GM08714 (cell line): ENCODE results near the gene ABLIM1.
A peak's percentile ranks its signal among the peaks of the same experiment; 100 is the strongest.

Source experiments
- H3K4me3 ChIP-seq: fragments of 200-500 bp; sonication (Bioruptor generic); 2 replicates; pipeline ENCODE4 v1.5.1; 2014; ENCODE audit warnings: mild to moderate bottlenecking, low read length, inconsistent platforms
- ZNF274 ChIP-seq: IDR thresholded peaks from 2 replicates; pipeline ENCODE4 v1.6.1; 2012; ENCODE audit warnings: mild to moderate bottlenecking, low read depth, low read length

ABLIM1 gene

GRCh38 chr10:114420811-114421485, 237.1 kb downstream of the ABLIM1 start:
- no peak for TF ChIP-seq ZNF274
- H3K4me3 ChIP-seq: no peak overlapping the region

DNA sequence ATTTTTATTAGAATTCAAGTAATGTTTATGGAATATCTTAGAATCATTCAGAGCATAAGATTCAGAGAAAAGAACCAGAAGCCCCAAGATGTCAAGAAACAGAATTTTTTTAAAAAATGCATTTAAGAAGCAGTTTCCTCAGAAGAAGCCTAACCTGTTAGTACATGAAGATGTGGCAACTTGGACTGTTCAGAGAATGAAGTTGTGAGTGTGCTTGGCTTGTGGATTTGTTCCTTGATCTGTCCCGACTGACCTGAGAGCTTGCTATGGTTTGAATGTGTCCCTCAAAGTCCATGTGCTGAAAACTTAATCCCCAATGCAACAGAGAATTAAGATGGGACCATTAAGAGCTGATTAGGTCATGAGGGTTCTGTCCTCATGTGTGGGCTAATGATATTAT, 240.0 kb downstream of the ABLIM1 start:
- TF ChIP-seq ZNF274: no peak
- H3K4me3 ChIP-seq: no peak overlapping the region

- H3K4me3 ChIP-seq: no peak overlapping the region
- no peak for TF ChIP-seq ZNF274
These were observed 244.9 kb downstream of the ABLIM1 start for GRCh38 chr10:114412907-114413797.

DNA sequence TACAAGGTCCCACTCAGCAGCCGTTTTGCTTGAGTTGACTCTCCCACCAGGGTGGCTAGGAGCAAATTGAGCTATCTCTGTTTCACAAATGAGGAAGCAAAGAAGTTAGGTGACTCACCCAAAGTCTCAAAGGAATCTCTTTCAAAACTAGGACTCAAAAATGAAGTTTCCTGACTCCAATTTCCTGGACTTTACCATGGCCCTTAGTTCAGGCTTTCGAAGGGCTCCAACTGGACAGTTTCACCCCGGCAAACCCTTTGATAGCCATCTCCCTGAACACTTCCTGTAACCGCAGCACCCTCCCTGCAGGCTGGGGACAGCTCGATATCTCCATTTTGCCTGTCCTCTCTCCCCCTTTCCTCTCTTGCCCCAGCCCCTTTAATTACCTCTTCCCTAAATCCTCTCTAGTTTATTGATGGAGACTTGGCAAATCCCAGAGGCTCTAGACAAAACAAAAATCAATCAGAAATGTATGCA, 249.1 kb downstream of the ABLIM1 start:
- H3K4me3 ChIP-seq: no peak overlapping the region
- TF ChIP-seq ZNF274: no peak

DNA sequence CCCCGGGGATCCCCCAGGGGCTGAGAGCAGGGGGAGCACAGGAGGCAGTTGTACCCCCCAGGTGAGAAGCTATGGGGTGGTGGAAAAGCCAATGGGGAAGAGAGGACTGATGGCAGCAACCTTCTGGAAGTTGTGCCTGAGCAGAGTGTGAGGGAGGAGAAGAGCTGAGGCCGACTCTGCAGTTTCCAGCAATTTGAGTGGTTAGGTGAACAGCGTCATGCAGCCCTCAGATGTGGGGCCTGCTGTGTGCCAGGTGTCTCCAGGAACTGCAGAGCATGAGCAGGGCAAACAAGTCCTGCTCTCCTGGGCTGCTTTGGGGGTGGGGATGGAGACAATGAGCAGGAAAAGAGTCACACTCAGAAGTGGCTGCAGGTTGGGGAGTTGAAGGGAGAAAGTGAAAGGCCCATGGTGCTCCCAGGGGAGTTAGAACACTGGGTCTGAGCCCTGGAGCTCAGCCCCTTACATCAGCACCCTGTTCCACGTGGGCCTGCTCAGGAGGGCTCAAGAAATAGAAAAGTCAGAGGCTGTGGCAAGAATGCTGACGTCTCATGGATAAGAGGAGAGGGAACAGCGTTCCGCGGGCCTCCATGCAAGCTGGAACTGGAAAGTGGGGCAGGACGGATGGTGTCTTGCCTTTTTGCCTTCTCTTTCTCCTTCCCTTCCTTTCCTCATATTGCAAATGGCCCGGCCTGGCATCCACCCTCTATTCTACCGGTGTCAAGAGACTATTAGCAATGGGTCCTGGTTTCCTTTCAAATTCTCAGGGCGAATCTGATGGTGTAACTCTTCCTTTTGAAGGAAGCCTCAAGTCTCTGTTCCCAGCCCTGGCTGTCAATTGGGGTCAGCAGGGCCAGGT, 249.7 kb downstream of the ABLIM1 start:
- no peak for TF ChIP-seq ZNF274
- H3K4me3 ChIP-seq: no peak overlapping the region

DNA sequence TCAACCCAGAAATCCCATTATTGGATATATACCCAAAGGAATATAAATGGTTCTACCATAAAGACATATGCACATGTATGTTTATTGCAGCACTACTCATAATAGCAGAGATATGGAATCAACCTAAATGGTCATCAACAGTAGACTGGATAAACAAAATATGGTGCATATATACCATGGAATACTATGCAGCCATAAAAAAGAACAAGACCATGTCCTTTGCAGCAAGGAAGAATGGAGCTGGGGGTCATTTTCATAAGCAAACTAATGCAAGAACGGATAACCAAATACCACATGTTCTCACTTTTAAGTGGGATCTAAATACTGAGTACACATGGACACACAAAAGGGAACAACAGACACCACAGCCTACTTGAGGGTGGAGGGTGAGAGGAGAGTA, 251.6 kb downstream of the ABLIM1 start:
- no peak for TF ChIP-seq ZNF274

DNA sequence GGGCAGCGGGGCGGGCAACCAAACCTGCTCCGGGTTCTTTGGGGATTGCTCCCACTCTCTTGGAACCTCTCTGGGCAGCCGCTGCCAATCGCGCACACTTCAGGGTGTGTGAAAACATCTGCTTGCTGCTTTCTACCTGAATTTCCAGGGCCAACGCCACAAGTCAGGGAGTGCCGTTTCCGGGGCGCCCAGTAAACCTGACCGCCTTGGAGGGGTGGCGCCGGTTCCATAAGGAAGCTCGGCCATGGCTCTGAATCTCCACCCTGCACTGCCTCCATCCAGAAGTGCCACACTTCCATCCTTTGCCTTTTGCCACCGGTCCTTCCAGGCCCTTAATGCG, 253.1 kb downstream of the ABLIM1 start:
- no peak overlapping the region for H3K4me3 ChIP-seq
- TF ChIP-seq ZNF274: no peak

More for the DNA sequence above, 251.6 kb downstream of the ABLIM1 start:
- no peak overlapping the region for H3K4me3 ChIP-seq

DNA sequence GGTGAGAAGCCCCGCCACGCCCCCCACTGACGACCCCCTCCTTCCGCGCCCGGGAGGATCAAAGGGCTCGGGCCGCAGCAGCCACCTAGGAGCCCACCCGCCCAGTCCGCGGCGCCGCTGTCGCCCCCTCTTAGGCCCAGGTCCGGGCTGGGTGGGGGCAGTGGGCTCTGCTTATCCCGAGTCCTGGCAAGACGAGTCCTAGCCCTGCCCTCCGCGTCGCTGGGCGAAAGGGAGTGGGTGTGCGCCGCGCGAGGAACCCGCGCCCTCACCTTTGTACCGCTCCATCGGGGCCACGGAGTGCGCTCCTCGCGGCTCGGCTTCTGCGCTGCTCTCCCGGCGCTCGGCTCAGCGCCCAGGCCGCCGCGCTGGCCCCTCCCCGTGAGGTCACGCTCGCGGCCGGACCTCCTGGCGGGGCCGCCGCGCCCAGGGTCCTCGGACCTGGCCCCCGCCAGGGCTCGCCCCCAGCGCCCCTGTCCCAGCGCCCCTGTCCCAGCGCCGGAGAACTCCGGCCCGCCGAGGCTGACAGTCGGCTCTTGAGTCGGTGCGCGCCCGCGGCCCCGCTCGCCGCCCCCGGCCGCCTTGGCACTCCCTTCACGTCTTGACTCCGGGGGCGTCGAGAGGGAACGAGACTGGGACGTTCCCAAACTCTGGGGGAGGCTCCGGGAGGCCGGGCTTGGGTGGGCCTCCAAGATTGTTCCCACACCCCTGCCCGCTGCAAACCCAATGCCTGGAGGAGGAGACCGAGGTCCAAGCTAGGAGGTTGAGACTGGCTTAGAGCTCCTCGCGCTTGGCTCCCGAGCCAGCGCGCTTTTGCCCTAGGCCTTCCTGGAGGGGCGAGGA, 253.7 kb downstream of the ABLIM1 start, which contains the start of gene AFAP1L2:
Gene AFAP1L2 (minus strand): TSS at position 332 of the 840 bp plus-strand sequence. CDS start 47 bp downstream, at position 285.
- no peak for TF ChIP-seq ZNF274
- H3K4me3 ChIP-seq: peak within 1 kb of the TSS; percentile 22; the same call in 1 of the 2 replicates

GRCh38 chr10:114403541-114404161, 254.4 kb downstream of the ABLIM1 start:
- peak overlapping the region; percentile 22; the same call in 1 of the 2 replicates for H3K4me3 ChIP-seq
- no peak for TF ChIP-seq ZNF274

GRCh38 chr10:114402871-114403540, 255.1 kb downstream of the ABLIM1 start:
- TF ChIP-seq ZNF274: no peak
- no peak overlapping the region for H3K4me3 ChIP-seq

DNA sequence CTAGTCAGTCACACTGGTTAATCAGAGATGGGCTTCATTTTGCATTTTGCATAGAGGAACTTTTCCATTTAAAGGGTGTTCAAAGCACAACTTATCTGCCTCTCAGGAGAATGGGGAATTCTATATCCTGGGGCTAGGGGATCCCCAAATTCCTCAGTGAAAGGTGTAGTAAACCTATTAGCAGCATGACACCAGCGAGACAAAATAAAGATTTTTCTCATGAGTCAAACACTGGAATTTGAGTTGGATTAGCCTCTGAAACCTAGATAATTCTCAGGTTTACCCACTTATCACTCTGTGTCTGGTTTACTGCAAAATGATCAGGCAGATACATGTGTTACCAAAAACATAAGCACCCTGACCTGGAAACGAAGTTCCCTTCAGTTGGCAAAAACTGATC, 255.8 kb downstream of the ABLIM1 start:
- H3K4me3 ChIP-seq: no peak overlapping the region
- TF ChIP-seq ZNF274: no peak

GRCh38 chr10:114401195-114401791, 256.8 kb downstream of the ABLIM1 start:
- no peak for TF ChIP-seq ZNF274
- H3K4me3 ChIP-seq: no peak overlapping the region
